NCI-H2196 (cell line): ENCODE data around the gene CACNG4.

Experiments used
- DNase-seq: peaks from one replicate; lab custom pipeline; 2025; ENCODE audit not compliant: unreplicated experiment; lab: John Stamatoyannopoulos, UW

CACNG4 gene

DNA sequence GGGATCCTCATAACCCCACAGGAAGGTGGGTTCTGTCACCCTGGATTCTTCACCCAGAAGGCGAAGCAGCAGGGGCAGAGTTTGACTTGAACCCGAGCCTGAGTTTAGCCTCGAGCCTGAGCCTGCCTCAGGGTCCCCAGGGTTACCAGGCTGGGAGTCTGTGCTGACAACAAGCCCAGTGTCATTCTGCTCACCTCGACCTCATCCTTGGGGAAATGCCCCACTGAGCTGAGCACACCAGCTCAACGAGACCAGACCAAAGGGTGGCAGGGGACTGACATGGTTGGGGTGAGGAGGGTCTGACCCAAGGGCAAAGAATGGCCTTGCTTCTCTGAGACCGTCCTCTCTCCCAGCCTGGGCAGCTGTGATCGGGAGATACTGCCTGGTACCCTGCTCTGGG lies 20.2 kb downstream of the CACNG4 start:
- no peak for DNase-seq

DNA sequence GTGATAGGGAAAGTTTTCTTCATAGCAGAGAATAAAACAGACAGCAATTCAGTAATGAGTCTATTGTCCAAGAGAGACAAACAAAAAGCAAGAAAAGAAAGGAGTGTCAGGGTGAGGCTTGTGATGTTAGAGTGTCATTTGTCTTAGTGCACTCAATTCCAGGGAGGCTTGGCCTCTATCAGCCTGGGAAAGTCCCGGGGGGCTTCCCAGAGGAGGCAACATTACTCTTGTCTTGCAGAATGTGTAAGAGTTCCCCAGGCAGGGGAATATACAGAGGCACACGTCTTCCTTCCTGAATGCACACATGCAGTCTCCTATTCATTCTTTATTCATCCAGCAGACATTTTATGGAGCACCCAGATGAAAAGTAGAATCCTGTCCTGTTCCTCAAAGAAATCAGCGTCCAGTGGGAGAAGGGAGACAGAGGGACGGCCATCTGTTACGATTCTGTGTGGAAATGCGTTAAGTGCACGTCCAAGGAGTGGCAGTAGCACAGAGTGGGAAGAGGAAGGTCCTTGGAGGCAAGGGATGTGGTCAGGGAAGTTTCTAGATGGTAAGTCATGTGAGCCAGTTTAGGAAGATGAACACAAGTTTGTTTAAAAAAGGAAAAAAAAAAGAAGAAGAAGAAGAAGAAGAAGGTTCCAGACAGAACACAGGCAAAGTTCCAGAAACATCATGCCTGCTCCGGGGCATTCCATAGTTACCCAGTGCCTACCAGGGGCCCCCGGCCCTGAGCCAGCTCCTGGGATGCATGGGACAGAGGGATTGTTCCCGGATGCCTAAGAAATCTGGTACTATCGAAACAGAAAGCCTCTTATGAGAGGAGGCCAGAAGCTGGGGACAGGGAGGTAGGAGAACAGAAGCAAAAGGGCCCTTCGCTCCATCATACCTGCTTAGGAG lies 21.1 kb downstream of the CACNG4 start:
- no peak for DNase-seq

DNA sequence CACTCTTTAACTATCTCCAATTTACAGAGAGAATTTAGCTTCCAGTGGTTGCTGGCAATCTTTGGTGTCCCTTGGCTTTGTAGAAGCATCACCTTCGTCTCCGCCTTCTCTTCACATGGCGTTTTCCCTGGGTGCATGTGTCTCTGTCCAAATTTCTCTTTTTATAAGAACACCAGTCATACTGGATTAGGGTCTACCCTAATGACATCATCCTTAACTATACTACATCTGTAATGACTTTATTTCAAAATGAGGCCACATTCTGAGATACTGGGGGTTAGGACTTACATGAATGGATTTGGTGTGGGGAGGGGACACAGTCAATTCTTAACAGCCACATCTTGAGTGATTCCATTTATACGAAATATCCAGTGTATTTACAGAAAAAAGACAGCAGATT lies 22.2 kb downstream of the CACNG4 start:
- DNase-seq = no peak

DNA sequence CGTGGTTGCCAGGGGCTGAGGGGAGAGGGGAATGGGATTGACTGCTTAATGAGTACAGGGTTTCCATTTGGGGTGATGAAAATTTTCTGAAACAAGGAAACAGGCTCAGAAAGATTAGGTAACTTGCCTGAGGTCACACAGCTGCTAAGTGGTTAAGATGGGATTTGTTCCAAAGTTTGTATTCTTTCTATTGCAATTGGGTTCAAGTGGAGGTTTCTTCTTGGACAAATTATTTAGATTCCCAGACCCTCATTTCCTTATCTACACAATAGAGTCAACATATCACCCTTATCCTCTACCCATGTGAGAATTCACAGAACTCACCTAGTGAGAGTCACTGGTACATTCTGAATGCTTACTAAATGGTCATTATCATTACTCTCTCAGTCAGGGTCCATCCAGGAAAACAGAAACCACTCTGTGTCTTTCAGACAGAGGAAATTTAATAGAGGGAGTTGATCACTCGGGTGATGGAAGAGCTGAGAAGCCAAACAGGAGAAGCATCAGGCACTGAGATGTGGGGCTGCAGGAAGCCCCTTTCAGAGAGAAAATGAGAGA lies 22.6 kb downstream of the CACNG4 start:
- no peak for DNase-seq

DNA sequence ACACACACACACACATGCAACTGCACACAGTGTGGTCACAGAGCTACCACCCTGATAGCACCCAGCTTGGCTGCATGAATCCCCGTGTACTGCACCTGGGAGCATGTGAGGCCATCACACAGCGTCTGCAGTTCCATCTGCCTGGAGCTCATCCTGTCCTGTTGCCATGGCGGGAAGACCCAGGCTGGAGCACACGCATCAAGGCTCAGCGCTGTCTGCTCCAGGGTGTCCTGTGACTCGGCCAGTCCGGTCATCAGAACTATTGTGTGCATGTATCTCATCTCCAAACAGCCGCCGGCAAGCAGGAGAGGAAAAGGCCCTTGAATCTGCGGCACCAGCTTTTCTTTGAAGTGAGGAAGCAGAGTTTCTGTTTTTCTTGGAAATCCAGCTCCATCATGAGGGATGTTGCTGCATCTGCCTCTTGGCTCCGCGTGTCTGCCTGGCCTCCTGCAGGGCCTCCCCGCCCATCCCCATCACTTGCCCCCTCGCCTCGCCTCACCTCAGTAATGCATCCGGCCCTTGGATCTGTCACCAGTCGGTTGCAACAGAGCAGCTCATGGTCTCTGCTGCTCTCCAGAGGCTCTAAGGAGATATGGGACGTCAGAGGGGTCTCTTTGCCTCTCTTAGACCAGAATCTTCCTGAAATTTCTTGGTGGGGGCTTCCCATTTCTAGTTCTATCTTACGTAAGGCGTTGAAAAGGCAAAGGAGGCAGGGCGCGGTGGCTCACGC lies 23.7 kb downstream of the CACNG4 start:
- no peak for DNase-seq

DNA sequence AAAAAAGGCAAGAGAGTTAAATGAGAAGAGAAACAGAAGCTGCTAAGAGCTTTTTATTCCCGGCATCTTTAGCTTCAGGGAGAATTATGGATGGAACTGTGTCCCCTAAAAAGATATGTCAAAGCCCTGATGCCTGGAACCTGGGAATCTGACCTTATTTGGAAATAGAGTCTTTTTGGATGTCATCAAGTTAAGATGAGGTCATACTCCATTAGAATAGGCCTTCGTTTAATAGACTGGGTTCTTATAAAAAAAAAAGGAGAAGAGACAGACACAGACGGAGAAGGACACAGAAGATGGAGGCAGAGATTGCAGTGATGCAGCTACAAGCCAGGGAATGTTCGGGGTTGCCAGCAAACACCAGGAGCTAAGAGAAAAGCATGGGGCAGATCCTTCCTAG lies 24.6 kb downstream of the CACNG4 start:
- no peak for DNase-seq

DNA sequence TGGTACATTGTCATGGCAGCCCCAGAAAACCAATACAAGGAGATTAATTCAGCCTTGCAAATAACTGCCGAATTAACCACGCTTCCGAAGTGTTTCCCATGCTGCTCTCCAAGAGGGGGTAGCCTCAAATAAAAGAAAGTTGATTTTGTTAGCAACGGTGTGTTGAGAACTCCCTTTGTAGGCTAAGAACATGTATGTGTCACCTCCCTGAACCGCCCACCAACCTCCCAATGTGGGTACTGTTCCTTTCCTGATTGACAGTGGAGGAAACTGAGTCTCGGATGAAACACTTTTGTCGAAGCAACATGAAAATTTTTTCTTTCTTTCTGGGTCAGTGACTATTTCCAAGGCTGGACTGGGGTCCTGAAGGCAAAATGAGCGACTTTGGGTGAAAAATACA lies 25.1 kb downstream of the CACNG4 start:
- no peak for DNase-seq

DNA sequence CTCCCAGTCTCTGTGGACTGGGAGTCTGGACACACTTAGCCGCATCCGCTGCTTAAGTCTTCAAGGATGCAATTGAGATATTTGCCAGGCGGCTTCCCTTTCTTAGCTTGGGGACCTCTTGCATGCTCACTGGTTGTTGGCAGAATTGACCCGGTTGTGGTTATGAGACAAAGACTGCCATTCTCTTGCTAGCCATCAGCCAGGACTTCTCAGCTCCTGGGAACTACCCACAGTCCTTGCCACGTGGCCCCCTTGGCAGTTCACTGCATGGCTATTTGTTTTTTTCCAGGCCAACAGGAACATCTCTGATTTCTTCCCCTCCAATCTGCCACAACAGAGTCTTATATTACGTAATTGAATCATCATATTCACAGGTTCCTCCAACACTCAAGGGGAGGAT lies 25.5 kb downstream of the CACNG4 start:
- no peak for DNase-seq

DNA sequence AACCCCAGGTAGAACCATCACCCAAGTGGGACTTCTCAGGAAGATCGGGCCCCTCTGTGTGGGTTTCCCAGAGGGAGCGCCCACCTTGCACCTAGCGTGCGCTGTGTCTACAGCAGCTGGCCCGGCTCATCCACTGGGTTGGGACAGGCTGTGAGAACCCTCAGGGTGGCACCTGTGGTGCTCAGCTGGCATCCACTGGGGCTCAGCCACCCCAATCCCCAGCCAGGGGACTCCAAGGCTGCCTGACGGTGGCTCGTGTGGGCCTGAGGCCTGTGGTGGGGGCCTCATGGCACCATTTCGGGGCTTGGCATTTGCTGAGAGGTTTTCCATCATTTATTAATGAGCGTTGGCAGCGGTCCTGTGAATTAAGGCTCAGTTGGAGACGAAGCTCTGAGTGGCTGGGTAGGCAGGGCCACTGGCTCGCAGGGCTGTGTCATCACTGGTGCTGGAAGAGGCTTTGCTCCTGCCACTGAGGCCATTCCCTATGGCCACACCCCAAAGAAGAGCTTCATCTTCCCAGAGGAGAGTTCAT lies 28.5 kb downstream of the CACNG4 start:
- DNase-seq = no peak

DNA sequence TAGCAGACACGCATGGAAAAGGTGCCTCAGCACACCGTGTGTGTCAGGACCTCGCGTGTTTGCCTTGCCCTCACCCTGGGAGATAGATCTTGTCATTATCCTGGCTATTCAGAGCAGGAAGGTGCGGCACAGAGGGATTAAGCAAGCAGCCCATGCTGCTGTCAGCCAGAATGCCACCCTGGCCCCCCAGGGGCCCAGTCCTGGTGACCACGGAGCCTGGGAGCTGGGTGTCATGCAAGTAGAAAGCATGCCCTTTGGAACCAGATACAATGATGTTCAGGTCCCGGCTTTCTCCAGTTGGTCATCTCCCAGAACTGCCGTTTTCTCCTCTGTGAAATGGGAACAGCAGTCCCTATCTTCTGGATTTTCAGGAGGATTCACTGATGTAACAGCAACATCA lies 29.9 kb downstream of the CACNG4 start:
- DNase-seq = no peak

DNA sequence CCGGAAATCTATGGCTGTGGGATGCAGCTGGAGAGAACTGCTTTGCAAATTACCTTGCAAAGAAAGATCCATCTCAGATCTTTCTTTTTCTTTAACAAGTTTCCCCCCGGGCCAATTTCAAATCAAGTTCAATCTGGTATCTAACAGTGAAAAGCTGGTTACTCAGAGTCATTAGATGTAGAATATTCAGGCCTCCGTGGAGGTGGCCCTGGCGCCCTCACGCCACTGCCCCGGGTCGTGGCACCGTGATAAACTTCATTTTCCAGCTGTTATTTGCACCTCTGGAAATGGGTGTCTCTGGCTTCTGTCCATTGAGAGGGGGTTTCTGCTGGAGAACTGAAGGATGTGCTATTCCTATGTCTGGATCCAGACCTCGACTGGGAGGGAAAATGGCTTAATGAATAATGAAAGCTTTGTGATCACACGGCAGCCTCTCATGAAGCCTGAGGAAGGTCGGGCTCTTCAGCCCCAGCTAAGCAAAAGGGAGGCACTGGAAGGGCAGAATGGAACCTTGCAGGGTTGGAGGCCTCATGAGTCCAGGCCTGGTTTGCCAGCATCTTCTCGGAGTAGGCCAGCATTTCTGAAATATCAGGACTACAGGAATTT lies 30.5 kb downstream of the CACNG4 start:
- DNase-seq = no peak

DNA sequence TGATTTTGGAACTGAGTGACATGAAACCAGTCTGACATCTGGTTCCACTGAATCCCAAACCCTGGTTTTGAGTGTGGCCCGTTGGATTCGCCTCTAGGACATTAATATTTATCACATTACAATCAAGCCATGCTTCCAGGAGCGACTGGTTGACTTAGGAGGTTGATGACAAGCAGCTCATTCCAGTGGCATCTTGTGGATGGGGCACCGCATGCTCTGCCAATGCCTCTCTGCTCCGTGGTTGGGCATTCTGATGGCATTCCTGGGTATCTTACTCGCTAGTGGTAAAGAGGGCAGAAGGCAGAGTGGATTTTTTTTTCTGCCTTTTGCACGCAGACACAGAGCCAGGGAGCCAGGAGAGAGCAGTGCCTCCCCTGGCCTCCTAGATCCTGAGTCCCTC lies 31.4 kb downstream of the CACNG4 start:
- no peak for DNase-seq

DNA sequence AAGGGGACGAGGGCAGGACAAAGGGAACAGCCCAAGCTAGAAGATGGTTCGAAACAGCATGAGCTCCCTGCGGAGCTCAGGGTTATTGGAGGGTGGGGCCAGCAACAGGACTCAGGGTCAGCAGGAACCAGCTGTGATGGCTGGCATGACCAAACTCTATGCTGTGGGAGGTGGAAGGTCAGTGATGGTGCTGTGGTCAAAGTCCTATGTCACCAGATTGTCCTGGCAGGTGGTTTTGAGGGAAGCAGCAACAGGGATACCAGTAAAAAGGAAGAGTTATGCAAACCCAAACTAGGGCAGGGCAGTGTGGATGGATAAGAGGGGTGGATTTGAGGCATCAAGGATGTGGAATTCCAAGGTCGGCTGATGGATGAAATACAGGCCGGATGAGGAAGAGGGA lies 32.4 kb downstream of the CACNG4 start:
- no peak for DNase-seq

DNA sequence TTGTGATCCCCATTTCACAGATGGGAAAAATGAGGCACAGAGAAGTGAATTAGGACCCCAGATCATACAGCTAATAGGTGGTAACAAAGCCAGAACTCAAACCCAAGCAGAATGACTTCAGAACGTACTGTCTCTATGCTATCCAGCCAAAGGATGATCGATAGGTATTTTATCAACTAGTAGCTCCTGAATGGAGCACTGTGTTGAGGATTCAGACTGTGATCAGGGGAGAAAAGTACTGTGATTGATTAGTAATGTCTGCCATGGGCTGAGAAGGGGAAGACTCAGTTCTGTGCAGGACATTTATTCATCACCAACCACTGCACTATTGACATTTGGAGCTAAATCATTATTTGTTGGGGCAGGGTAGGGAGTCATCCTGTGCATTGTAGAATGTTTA lies 38.7 kb downstream of the CACNG4 start:
- DNase-seq = no peak

DNA sequence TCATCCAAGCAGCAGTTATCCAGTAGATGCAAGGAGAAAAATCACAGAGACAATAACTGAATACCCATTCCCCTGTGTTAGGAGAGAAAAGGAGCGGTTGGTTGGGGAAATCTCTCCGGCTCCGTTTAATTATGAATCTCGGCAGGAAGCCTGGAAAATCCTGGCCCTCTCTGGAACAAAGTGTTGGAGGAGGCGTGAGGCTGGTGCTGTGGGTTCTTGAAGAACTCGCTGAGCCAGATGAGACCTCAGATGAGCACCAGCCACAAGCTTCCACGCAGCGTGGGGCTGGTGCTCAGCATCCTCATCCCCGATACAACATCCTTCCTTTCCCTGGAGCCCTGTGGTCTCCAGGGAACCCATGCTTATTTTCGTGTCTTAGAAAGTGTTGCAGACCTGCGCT lies 39.7 kb downstream of the CACNG4 start:
- no peak for DNase-seq

DNA sequence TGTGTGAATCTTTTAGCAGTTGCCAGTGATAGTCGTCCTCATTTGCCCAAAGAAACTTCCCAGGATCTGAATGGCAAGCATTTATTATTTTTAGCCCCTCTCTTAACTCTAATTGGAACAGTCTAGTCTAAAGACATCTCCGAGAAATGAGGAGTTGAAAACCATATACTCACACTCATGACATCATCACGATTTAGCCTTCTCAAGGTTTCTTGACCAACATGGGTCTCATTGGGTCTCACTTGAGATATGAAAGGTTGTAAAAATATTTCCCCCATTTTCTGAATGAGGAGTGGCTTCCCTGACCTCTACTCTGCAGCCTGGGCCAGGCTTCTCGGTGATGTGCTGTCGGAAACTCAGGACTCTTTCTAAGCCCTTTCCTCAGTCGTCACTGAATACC lies 42.8 kb downstream of the CACNG4 start:
- no peak for DNase-seq

DNA sequence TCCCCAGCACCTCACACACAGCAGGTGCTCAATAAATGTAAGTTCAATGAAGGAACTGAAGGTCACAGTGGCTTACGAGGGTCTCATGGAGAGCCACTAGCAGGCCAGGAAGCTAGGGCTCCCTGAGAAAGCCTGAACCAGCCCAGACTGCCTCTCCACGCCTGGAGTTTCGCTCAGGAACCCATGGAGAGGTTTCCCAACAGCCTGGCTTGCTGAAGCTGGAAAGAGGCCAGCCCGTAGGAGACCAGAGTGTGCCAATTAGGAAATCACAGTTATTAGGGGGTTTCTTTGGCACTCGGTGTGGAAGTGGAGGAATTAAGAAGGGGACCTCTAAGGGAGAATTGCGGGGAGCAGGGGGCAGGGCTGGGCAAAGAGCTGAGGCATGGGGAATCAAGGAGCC lies 43.6 kb downstream of the CACNG4 start:
- DNase-seq = no peak

DNA sequence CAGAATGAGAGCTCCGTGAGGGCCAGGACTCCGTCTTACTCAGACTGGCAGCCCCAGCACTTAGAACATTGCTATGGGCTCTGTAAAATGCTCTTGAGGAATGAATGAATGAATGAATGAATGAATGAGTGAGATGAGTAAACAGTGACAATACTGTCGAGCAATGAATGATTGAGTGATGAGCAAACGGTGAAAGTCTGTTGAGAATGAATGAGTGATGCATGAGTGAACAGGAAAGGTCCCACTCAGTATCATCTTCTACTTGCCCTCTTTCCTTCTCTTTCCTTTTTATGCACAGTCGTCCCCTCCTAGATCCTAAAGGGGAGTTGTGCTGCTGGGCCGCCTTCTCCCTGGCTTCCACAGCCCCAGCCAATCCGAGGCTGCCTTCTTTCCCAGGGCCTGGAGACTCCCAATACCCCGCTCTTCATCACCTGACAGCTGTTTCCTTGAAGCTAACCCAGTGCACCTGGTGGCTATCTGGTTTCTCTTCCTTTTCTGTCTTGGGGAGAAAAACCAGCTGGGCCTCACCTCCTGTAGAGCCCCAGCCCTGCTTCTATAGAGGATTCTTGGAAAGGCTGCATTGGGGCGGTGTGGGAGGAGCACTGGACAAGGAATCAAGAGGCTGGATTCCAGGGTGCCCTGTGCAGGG lies 47.1 kb downstream of the CACNG4 start:
- no peak for DNase-seq

DNA sequence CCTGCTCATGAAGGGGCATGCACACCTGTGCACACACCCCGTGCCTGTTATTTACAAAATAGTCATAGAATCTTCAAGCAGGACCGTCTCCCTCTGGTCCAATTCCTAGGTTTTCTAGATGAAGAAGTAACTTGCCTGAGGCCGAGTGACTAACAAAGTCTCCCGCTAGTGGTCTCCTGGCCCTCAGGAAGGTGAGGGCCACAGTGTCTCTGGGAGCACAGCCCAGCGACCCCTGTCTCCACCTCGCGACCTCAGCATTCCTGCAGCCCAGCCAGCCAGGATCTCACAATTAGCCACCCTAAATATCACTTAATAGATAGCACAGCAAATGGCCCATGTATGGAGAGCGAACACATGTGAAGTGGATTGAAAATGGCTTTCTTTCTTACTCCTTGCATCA lies 49.4 kb downstream of the CACNG4 start:
- no peak for DNase-seq

DNA sequence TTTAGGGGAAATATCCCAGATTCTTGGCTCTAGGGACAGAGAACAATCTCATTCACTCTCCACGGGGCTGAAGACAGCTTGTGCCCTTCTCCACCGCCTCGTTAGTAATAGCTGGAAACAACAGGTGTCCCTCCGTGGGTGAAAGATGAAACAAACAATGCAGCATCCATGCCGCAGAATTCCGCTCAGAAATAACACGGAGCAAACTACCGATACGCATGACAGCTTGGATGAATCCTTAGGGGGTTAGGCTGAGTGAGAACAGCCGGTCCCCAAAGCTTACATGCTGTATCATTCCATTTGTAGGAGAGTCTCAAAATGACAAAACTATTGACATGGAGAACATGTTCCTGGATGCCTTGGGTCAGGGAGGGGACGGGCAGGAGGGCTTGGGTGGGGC lies 50.5 kb downstream of the CACNG4 start:
- DNase-seq = no peak
